ENCODE results near the gene SLC35F1.
"Not testable (repeated sequence)": the region's sequence is repeated elsewhere in the genome, so short reads cannot be mapped to it uniquely, and the experiment has no call there.

SLC35F1 gene

GRCh38 chr6:117906958-117907600 is at the start of gene SLC35F1:
TSS of gene SLC35F1 (plus strand) at chr6:117907264.
- DNase-seq (ENCODE audit: low read depth in 3 of 3, low spot score in 1 of 3): peak in 1 of 3 donors; percentile 12

GRCh38 chr6:117858601-117859000 is 48.5 kb upstream of the SLC35F1 start:
- DNase-seq (ENCODE audit: low read depth in 3 of 3, low spot score in 1 of 3): not testable (repeated sequence)

- DNase-seq (ENCODE audit: low read depth in 3 of 3, low spot score in 1 of 3): no peak
Observed at GRCh38 chr6:117861545-117861944, 45.5 kb upstream of the SLC35F1 start.

GRCh38 chr6:117866561-117866960 is 40.5 kb upstream of the SLC35F1 start:
- no peak for DNase-seq (ENCODE audit: low read depth in 3 of 3, low spot score in 1 of 3)

- DNase-seq (ENCODE audit: low read depth in 3 of 3, low spot score in 1 of 3): no peak
Observed at GRCh38 chr6:117870486-117871242, 36.4 kb upstream of the SLC35F1 start.

GRCh38 chr6:117880824-117881223 is 26.2 kb upstream of the SLC35F1 start:
- no peak for DNase-seq (ENCODE audit: low read depth in 3 of 3, low spot score in 1 of 3)

- no peak for DNase-seq (ENCODE audit: low read depth in 3 of 3, low spot score in 1 of 3)
Observed at GRCh38 chr6:117890172-117890571, 16.9 kb upstream of the SLC35F1 start.

- DNase-seq (ENCODE audit: low read depth in 3 of 3, low spot score in 1 of 3): no peak
Observed at GRCh38 chr6:117906507-117906957, 532 bp upstream of the SLC35F1 start.

GRCh38 chr6:117907601-117908245 is 659 bp downstream of the SLC35F1 start:
- no peak for DNase-seq (ENCODE audit: low read depth in 3 of 3, low spot score in 1 of 3)

GRCh38 chr6:117908246-117909068 is 1.4 kb downstream of the SLC35F1 start:
- no peak for DNase-seq (ENCODE audit: low read depth in 3 of 3, low spot score in 1 of 3)

GRCh38 chr6:117909638-117910037 is 2.6 kb downstream of the SLC35F1 start:
- DNase-seq (ENCODE audit: low read depth in 3 of 3, low spot score in 1 of 3): no peak

GRCh38 chr6:117910549-117910948 is 3.5 kb downstream of the SLC35F1 start:
- no peak for DNase-seq (ENCODE audit: low read depth in 3 of 3, low spot score in 1 of 3)

GRCh38 chr6:117911150-117911549 is 4.1 kb downstream of the SLC35F1 start:
- DNase-seq (ENCODE audit: low read depth in 3 of 3, low spot score in 1 of 3): no peak

GRCh38 chr6:117911660-117912059 is 4.6 kb downstream of the SLC35F1 start:
- no peak for DNase-seq (ENCODE audit: low read depth in 3 of 3, low spot score in 1 of 3)

- no peak for DNase-seq (ENCODE audit: low read depth in 3 of 3, low spot score in 1 of 3)
Observed at GRCh38 chr6:117915846-117916245, 8.8 kb downstream of the SLC35F1 start.

GRCh38 chr6:117916483-117916882 is 9.4 kb downstream of the SLC35F1 start:
- no peak for DNase-seq (ENCODE audit: low read depth in 3 of 3, low spot score in 1 of 3)

- DNase-seq (ENCODE audit: low read depth in 3 of 3, low spot score in 1 of 3): no peak
Observed at GRCh38 chr6:117917176-117917575, 10.1 kb downstream of the SLC35F1 start.

- DNase-seq (ENCODE audit: low read depth in 3 of 3, low spot score in 1 of 3): no peak
Observed at GRCh38 chr6:117918454-117918853, 11.4 kb downstream of the SLC35F1 start.

GRCh38 chr6:117919275-117919674 is 12.2 kb downstream of the SLC35F1 start:
- no peak for DNase-seq (ENCODE audit: low read depth in 3 of 3, low spot score in 1 of 3)

- no peak for DNase-seq (ENCODE audit: low read depth in 3 of 3, low spot score in 1 of 3)
Observed at GRCh38 chr6:117919775-117920729, 13.0 kb downstream of the SLC35F1 start.

All from stimulated activated CD4-positive, alpha-beta T cell treated with anti-CD3 and anti-CD28 coated beads, TNF-alpha, amount 100 ng/mL, for 1 hour (primary cell).